ENCODE results near the gene TNIK.

Gene TNIK

GRCh38 chr3:171092467-171092911 lies 367.7 kb downstream of the TNIK start:
- H3K27ac ChIP-seq: no peak overlapping the region
- H3K27me3 ChIP-seq (ENCODE audit: control insufficient read depth, insufficient read depth, low read length): no peaks in the 10 kb centered on the region
- H3K9me3 ChIP-seq (ENCODE audit: control insufficient read depth, low read length): no peaks in the 10 kb centered on the region

GRCh38 chr3:171090321-171090720 lies 369.9 kb downstream of the TNIK start:
- Histone ChIP-seq H3K27me3 (ENCODE audit: control insufficient read depth, insufficient read depth, low read length) (no peaks in the 10 kb centered on the region), H3K9ac (no peak overlapping the region), H2AFZ (no peak overlapping the region), H3K4me1 (no peaks in the 10 kb centered on the region), H3K79me2 (no peaks in the 10 kb centered on the region), H3K4me2 (ENCODE audit: low read length) (no peak overlapping the region), H3K27ac (no peak overlapping the region), H3K9me3 (ENCODE audit: control insufficient read depth, low read length) (no peaks in the 10 kb centered on the region), H3K36me3 (ENCODE audit: control insufficient read depth, insufficient read depth, low read length) (no peaks in the 10 kb centered on the region), H3K4me3 (ENCODE audit: low read depth, low read length) (no peak overlapping the region)
- no peak for TF ChIP-seq CTCF (IDR thresholded peaks at IDR 0.05)

More at GRCh38 chr3:171092467-171092911, 367.7 kb downstream of the TNIK start:
- Histone ChIP-seq H3K4me2 (ENCODE audit: low read length) (no peak overlapping the region), H3K4me1 (no peaks in the 10 kb centered on the region), H3K79me2 (no peaks in the 10 kb centered on the region), H3K9ac (no peak overlapping the region), H3K4me3 (ENCODE audit: low read depth, low read length) (no peak overlapping the region), H3K36me3 (ENCODE audit: control insufficient read depth, insufficient read depth, low read length) (no peaks in the 10 kb centered on the region), H2AFZ (no peak overlapping the region)
- no peak for TF ChIP-seq CTCF (IDR thresholded peaks at IDR 0.05)

GRCh38 chr3:171088964-171089754 lies 371.0 kb downstream of the TNIK start:
- Histone ChIP-seq H2AFZ (no peak overlapping the region), H3K27me3 (ENCODE audit: control insufficient read depth, insufficient read depth, low read length) (no peaks in the 10 kb centered on the region), H3K4me1 (no peaks in the 10 kb centered on the region), H3K4me3 (ENCODE audit: low read depth, low read length) (no peak overlapping the region), H3K9ac (no peak overlapping the region), H3K9me3 (ENCODE audit: control insufficient read depth, low read length) (no peaks in the 10 kb centered on the region), H3K36me3 (ENCODE audit: control insufficient read depth, insufficient read depth, low read length) (no peaks in the 10 kb centered on the region), H3K27ac (no peak overlapping the region), H3K79me2 (no peaks in the 10 kb centered on the region), H3K4me2 (ENCODE audit: low read length) (no peak overlapping the region)
- TF ChIP-seq CTCF (IDR thresholded peaks at IDR 0.05): no peak

- TF ChIP-seq CTCF (IDR thresholded peaks at IDR 0.05): no peak
- no peak overlapping the region for H3K9ac ChIP-seq
- H2AFZ ChIP-seq: no peak overlapping the region
- H3K27ac ChIP-seq: no peak overlapping the region
- no peaks in the 10 kb centered on the region for H3K27me3 ChIP-seq (ENCODE audit: control insufficient read depth, insufficient read depth, low read length)
- H3K4me2 ChIP-seq (ENCODE audit: low read length): no peak overlapping the region
- no peaks in the 10 kb centered on the region for H3K79me2 ChIP-seq
- H3K9me3 ChIP-seq (ENCODE audit: control insufficient read depth, low read length): no peaks in the 10 kb centered on the region
- no peaks in the 10 kb centered on the region for H3K36me3 ChIP-seq (ENCODE audit: control insufficient read depth, insufficient read depth, low read length)
- no peak overlapping the region for H3K4me3 ChIP-seq (ENCODE audit: low read depth, low read length)
- H3K4me1 ChIP-seq: no peaks in the 10 kb centered on the region
Measured at GRCh38 chr3:171088496-171088895, 371.7 kb downstream of the TNIK start.

GRCh38 chr3:171086914-171087313 lies 373.3 kb downstream of the TNIK start:
- Histone ChIP-seq H3K4me3 (ENCODE audit: low read depth, low read length) (no peak overlapping the region), H3K27me3 (ENCODE audit: control insufficient read depth, insufficient read depth, low read length) (no peaks in the 10 kb centered on the region), H3K4me1 (no peaks in the 10 kb centered on the region), H2AFZ (no peak overlapping the region), H3K79me2 (no peaks in the 10 kb centered on the region), H3K36me3 (ENCODE audit: control insufficient read depth, insufficient read depth, low read length) (no peaks in the 10 kb centered on the region), H3K27ac (no peak overlapping the region), H3K9me3 (ENCODE audit: control insufficient read depth, low read length) (no peaks in the 10 kb centered on the region), H3K4me2 (ENCODE audit: low read length) (no peak overlapping the region), H3K9ac (no peak overlapping the region)
- no peak for TF ChIP-seq CTCF (IDR thresholded peaks at IDR 0.05)
